ENCODE results near the gene CRIM1.

Gene CRIM1

DNA sequence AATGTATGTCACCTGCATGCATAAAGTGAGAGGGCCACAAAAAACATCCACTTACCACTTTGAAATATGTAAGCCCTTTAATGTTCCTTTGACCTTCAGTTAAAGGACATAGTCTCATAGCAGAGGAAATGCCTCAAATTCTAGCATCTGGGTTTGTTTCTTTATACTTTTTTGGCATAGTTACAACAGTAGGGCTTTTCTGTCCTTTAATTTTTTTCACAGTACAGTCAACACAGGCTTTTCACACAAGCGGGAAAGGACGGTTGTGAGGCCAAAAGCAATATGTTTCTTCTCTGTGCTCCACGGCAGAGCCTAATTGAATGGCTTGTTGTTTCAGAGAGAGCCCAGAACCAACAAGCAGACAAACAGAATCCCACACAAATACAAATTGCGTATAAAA, 57.6 kb downstream of the CRIM1 start:
- Histone ChIP-seq H3K9me2 (replicated peaks; ENCODE audit: insufficient read depth, low read length) (no peaks in the 10 kb centered on the region), H3K4me2 (ENCODE audit: low read depth, low read length) (no peak overlapping the region), H3K27ac (ENCODE audit: low read length) (no peak overlapping the region), H2AFZ (ENCODE audit: low read length) (no peak overlapping the region), H4K20me1 (ENCODE audit: insufficient read depth, low read length) (no peaks in the 10 kb centered on the region), H3K9ac (ENCODE audit: low read length) (no peak overlapping the region), H3K4me3 (ENCODE audit: low read length) (no peak overlapping the region), H3F3A (ENCODE audit: insufficient read depth, low read length) (no peaks in the 10 kb centered on the region), H3K36me3 (replicated peaks; ENCODE audit: insufficient read depth, low read length) (no peaks in the 10 kb centered on the region), H3K79me2 (ENCODE audit: low read length) (no peaks in the 10 kb centered on the region), H3K4me1 (ENCODE audit: low read length) (no peaks in the 10 kb centered on the region), H3K27me3 (replicated peaks; ENCODE audit: insufficient read depth, low read length) (no peaks in the 10 kb centered on the region), H3K9me3 (replicated peaks; ENCODE audit: insufficient read depth, low read length) (no peaks in the 10 kb centered on the region)
- TF ChIP-seq, protein P1, sequence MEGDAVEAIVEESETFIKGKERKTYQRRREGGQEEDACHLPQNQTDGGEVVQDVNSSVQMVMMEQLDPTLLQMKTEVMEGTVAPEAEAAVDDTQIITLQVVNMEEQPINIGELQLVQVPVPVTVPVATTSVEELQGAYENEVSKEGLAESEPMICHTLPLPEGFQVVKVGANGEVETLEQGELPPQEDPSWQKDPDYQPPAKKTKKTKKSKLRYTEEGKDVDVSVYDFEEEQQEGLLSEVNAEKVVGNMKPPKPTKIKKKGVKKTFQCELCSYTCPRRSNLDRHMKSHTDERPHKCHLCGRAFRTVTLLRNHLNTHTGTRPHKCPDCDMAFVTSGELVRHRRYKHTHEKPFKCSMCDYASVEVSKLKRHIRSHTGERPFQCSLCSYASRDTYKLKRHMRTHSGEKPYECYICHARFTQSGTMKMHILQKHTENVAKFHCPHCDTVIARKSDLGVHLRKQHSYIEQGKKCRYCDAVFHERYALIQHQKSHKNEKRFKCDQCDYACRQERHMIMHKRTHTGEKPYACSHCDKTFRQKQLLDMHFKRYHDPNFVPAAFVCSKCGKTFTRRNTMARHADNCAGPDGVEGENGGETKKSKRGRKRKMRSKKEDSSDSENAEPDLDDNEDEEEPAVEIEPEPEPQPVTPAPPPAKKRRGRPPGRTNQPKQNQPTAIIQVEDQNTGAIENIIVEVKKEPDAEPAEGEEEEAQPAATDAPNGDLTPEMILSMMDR (IDR thresholded peaks at IDR 0.05; ENCODE audit: low read length), result no peak
- TF ChIP-seq EZH2phosphoT487 (IDR thresholded peaks at IDR 0.05; ENCODE audit: low read length) (no peak), EZH2 (optimal IDR thresholded peaks at IDR 0.05; ENCODE audit: low read depth, low read length) (no peak)
- DNase-seq, result no peak

DNA sequence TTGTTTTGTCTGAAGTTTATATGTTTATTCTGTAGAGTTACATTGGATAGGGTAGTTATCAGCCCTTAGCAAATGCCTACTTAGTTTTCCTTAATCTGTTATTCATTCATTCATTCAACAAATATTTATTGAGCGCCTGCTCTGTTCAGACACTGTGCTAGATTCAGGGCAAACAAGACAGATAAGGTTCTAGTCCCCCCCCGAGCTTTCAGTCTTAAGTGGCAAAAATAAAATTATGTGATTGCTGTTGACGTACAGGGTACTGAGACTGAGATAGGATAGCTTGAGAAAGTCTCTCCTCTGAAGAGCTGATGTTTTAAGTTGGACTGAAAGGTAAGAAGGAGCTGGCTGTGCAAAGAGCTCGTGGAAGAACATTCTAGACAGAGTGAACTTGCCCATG, 58.7 kb downstream of the CRIM1 start:
- no peaks in the 10 kb centered on the region for H3K36me3 ChIP-seq (replicated peaks; ENCODE audit: insufficient read depth, low read length)
- H3F3A ChIP-seq (ENCODE audit: insufficient read depth, low read length), result no peaks in the 10 kb centered on the region
- H3K79me2 ChIP-seq (ENCODE audit: low read length), result no peaks in the 10 kb centered on the region
- H3K4me3 ChIP-seq (ENCODE audit: low read length), result no peak overlapping the region
- no peak overlapping the region for H3K9ac ChIP-seq (ENCODE audit: low read length)
- no peak overlapping the region for H3K27ac ChIP-seq (ENCODE audit: low read length)
- no peaks in the 10 kb centered on the region for H3K9me2 ChIP-seq (replicated peaks; ENCODE audit: insufficient read depth, low read length)
- no peak for DNase-seq
- H3K4me1 ChIP-seq (ENCODE audit: low read length), result no peaks in the 10 kb centered on the region
- H3K4me2 ChIP-seq (ENCODE audit: low read depth, low read length), result no peak overlapping the region
- H3K9me3 ChIP-seq (replicated peaks; ENCODE audit: insufficient read depth, low read length), result no peaks in the 10 kb centered on the region
- no peak for TF ChIP-seq EZH2phosphoT487 (IDR thresholded peaks at IDR 0.05; ENCODE audit: low read length)
- H3K27me3 ChIP-seq (replicated peaks; ENCODE audit: insufficient read depth, low read length), result no peaks in the 10 kb centered on the region
- H2AFZ ChIP-seq (ENCODE audit: low read length), result no peak overlapping the region
- H4K20me1 ChIP-seq (ENCODE audit: insufficient read depth, low read length), result no peaks in the 10 kb centered on the region

DNA sequence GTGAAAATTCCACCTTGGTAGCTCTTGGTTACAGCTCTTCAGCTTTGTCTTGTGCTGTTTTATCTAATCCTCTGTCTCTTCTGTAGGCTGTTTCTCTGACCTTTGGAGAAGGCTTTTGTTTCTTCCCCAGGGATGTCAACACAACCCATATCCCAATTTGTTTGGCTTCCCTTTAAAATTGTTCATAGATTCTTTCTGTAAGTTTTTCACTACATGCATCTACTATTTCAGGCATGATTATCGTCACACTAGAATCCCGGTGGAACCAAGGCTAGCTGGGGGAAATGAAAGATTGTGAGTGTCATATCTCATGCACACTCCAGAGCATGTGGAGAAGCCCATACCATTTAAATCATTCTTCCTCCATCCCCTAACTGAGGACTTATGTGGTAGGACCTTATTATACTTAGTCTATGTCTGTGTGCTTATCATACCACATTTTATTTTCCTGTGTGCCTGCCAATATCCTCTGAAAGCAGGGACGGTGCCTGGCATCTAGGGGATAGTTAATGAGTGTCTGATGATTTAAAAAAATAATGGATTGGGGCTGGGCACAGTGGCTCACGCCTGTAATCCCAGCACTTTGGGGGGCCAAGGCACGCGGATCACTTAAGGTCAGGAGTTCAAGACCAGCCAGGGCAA, 59.9 kb downstream of the CRIM1 start:
- Histone ChIP-seq H3K9me2 (replicated peaks; ENCODE audit: insufficient read depth, low read length) (no peaks in the 10 kb centered on the region), H3K36me3 (replicated peaks; ENCODE audit: insufficient read depth, low read length) (no peaks in the 10 kb centered on the region), H2AFZ (ENCODE audit: low read length) (no peak overlapping the region), H3K4me2 (ENCODE audit: low read depth, low read length) (no peak overlapping the region), H4K20me1 (ENCODE audit: insufficient read depth, low read length) (no peaks in the 10 kb centered on the region), H3K9me3 (replicated peaks; ENCODE audit: insufficient read depth, low read length) (no peaks in the 10 kb centered on the region), H3K9ac (ENCODE audit: low read length) (no peak overlapping the region), H3K4me1 (ENCODE audit: low read length) (no peaks in the 10 kb centered on the region), H3K4me3 (ENCODE audit: low read length) (no peak overlapping the region), H3K27me3 (replicated peaks; ENCODE audit: insufficient read depth, low read length) (no peaks in the 10 kb centered on the region), H3F3A (ENCODE audit: insufficient read depth, low read length) (no peaks in the 10 kb centered on the region), H3K79me2 (ENCODE audit: low read length) (no peaks in the 10 kb centered on the region), H3K27ac (ENCODE audit: low read length) (no peak overlapping the region)
- TF ChIP-seq, protein P1 (IDR thresholded peaks at IDR 0.05; ENCODE audit: low read length), result no peak
- DNase-seq, result no peak

DNA sequence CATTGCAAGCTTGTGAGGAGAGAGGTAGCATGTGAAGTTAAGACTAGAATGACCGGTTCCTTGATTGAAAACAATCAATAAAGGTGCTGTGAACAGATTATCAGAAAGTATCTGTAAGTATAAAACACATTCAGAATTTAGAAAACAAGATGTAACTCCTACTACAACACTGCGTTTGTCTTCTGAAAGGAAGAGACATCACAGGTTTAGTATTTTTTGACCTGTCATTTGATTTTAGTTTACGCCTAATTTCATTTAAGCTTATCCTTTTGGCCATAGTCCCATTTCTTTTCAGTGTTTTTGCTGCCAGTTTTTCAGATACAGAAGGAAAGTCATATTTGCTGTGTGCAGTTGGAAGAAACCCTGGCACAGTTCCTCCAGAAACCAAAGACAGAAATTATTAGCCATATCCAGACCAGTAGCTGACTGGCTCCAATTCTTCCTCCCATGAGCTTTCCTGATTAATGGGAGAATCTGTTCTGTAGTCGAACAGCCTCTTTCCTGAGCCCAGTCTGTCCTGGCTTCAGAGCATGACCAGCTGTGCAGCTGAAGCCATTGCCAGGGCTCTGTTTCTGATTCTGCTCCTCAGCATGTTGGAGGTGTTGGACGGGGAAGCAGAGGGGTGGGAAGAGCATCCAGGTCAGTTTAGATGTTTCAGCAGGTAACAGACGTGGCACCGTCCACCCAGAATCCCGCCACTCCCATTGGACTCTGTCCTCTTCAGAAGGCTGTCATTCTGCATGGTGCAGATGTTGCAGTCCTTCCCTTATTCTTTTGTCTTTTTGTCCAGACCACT, 61.0 kb downstream of the CRIM1 start:
- no peak overlapping the region for H3K4me3 ChIP-seq (ENCODE audit: low read length)
- no peaks in the 10 kb centered on the region for H3K4me1 ChIP-seq (ENCODE audit: low read length)
- H3K9ac ChIP-seq (ENCODE audit: low read length), result no peak overlapping the region
- no peak for DNase-seq
- H3K9me2 ChIP-seq (replicated peaks; ENCODE audit: insufficient read depth, low read length), result no peaks in the 10 kb centered on the region
- H3K4me2 ChIP-seq (ENCODE audit: low read depth, low read length), result no peak overlapping the region
- no peaks in the 10 kb centered on the region for H3K9me3 ChIP-seq (replicated peaks; ENCODE audit: insufficient read depth, low read length)
- no peak overlapping the region for H2AFZ ChIP-seq (ENCODE audit: low read length)
- no peaks in the 10 kb centered on the region for H3K27me3 ChIP-seq (replicated peaks; ENCODE audit: insufficient read depth, low read length)
- no peak overlapping the region for H3K27ac ChIP-seq (ENCODE audit: low read length)
- H3F3A ChIP-seq (ENCODE audit: insufficient read depth, low read length), result no peaks in the 10 kb centered on the region
- H3K79me2 ChIP-seq (ENCODE audit: low read length), result no peaks in the 10 kb centered on the region
- H4K20me1 ChIP-seq (ENCODE audit: insufficient read depth, low read length), result no peaks in the 10 kb centered on the region
- H3K36me3 ChIP-seq (replicated peaks; ENCODE audit: insufficient read depth, low read length), result no peaks in the 10 kb centered on the region
- TF ChIP-seq EZH2 (optimal IDR thresholded peaks at IDR 0.05; ENCODE audit: low read depth, low read length), result no peak
- TF ChIP-seq, protein P1 (IDR thresholded peaks at IDR 0.05; ENCODE audit: low read length), result no peak
